OCI-LY3 (cell line): ENCODE results near the gene RPS6KA2.

Source experiments
- EZH2phosphoT487 ChIP-seq: fragments of 200-600 bp; shearing (Covaris generic); IDR thresholded peaks from 2 replicates; pipeline ENCODE4 v1.6.1; 2018; ENCODE audit warnings: antibody characterized with exemption, mixed run types, low read depth
- TF ChIP-seq, protein P1 (sequence below): fragments of 200-600, 300-600 bp; sonication (generic); IDR thresholded peaks from 2 replicates; pipeline ENCODE4 v1.5.1; 2014; ENCODE audit warnings: antibody characterized with exemption, low read length, low read depth

DNA sequence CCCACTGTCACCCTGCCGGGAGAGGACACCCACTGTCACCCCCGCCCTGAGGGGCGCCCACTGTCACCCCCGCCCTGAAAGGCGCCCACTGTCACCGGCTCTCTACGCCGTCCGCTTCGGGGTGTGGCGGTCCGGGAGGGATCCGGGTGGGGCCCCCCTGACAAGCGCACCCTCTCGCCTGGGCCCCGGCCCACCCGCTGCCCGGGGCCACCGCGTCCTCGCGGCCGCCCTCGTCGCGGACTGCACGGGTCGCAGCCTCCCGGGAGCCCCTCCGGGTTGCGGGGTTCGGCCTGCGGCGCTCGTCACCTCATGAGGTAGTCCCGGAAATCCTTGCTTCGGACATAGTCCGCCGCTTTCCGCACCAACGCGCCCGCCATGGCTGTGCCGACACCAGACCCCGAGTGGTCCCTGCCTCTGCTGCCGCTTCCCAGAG lies 244.5 kb downstream of the RPS6KA2 start:
- TF ChIP-seq, protein P1, sequence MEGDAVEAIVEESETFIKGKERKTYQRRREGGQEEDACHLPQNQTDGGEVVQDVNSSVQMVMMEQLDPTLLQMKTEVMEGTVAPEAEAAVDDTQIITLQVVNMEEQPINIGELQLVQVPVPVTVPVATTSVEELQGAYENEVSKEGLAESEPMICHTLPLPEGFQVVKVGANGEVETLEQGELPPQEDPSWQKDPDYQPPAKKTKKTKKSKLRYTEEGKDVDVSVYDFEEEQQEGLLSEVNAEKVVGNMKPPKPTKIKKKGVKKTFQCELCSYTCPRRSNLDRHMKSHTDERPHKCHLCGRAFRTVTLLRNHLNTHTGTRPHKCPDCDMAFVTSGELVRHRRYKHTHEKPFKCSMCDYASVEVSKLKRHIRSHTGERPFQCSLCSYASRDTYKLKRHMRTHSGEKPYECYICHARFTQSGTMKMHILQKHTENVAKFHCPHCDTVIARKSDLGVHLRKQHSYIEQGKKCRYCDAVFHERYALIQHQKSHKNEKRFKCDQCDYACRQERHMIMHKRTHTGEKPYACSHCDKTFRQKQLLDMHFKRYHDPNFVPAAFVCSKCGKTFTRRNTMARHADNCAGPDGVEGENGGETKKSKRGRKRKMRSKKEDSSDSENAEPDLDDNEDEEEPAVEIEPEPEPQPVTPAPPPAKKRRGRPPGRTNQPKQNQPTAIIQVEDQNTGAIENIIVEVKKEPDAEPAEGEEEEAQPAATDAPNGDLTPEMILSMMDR = no peak
- TF ChIP-seq EZH2phosphoT487 = no peak
